ENCODE measurements around the gene LAMA1.
"Not testable (repeated sequence)": the region's sequence is repeated elsewhere in the genome, so short reads cannot be mapped to it uniquely, and the experiment has no call there.

DNA sequence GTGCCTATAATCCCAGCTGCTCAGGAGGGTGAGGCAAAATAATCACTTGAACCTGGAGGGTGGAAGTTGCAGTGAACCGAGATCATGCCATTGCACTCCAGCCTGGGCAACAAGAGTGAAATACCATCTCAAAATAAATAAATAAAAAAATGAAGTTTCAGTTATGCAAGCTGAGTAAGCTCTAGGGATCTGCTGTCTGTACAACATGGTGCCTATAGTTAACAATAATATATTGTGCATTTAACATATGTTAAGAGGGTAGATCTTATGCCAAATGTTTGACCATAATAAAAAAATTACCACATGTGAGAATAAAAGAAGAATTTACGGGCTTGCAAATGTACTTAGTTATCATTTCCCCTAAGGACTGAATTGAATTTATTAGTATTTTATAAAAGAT lies 179.2 kb downstream of the LAMA1 start:
- TF ChIP-seq, protein P1, sequence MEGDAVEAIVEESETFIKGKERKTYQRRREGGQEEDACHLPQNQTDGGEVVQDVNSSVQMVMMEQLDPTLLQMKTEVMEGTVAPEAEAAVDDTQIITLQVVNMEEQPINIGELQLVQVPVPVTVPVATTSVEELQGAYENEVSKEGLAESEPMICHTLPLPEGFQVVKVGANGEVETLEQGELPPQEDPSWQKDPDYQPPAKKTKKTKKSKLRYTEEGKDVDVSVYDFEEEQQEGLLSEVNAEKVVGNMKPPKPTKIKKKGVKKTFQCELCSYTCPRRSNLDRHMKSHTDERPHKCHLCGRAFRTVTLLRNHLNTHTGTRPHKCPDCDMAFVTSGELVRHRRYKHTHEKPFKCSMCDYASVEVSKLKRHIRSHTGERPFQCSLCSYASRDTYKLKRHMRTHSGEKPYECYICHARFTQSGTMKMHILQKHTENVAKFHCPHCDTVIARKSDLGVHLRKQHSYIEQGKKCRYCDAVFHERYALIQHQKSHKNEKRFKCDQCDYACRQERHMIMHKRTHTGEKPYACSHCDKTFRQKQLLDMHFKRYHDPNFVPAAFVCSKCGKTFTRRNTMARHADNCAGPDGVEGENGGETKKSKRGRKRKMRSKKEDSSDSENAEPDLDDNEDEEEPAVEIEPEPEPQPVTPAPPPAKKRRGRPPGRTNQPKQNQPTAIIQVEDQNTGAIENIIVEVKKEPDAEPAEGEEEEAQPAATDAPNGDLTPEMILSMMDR (IDR thresholded peaks at IDR 0.05) = not testable (repeated sequence)
- TF ChIP-seq POLR2A (IDR thresholded peaks at IDR 0.05); POLR2AphosphoS5 (IDR thresholded peaks at IDR 0.05); EP300 (IDR thresholded peaks at IDR 0.05; ENCODE audit: low read depth): not testable (repeated sequence)

All from transverse colon (tissue), 4 donors.